Measurements from ENCODE around the gene MAST4. TPM values are rescaled to one million over a fixed set of nuclear protein-coding genes. Genes with fewer than 3 reads are reported as not detected.

Gene MAST4
- total RNA-seq, 1 donor from 2014 or later, result 20.9 TPM

DNA sequence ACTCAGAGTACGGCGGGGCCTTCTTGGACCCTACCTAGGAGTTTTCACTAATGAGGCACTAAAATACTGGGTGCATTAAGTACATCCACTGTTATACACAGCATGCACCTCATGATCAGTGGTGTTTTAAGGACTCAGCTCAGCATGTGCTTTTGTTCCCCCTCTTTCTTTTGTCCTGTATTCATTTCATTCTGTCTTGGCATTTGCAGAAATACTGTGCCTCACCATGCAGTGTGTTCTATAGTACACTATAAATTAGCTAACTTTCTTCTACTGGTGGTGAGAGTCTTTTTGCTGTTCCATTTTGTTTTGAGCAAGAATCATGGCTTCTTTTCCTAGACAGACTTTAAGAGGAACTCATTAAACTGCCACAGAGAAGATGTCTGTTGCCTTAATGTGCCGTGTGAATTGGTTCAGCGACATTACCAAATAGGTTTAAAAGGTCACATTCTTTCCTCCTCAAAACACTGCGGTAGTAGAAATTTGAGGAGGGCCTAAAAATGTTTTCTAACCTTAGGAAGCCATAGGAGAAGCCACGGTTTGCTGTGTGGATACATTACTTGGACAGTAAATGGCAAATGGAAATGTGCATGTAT is 276.6 kb downstream of the MAST4 start:
- no peak for DNase-seq (ENCODE audit: low spot score)

DNA sequence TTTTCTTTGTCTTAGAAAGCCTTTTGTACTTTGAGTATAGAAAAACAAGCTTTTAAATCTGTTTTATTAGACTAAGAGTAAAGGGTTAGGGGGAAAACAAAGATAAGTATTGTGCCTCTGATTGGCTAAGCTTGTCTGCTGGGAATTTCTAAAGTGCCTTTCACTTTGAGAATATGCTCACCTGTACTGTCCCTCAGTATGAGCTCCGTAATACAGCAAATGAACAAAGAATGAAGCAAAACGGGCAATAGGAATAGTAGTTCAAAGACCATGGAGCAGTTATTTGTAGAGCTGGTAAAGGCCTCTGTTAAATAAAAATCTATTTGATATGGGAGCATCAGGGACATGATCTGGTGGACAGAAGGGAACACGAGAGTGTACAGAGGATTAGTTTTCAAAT is 277.8 kb downstream of the MAST4 start:
- DNase-seq (ENCODE audit: low spot score), result no peak

DNA sequence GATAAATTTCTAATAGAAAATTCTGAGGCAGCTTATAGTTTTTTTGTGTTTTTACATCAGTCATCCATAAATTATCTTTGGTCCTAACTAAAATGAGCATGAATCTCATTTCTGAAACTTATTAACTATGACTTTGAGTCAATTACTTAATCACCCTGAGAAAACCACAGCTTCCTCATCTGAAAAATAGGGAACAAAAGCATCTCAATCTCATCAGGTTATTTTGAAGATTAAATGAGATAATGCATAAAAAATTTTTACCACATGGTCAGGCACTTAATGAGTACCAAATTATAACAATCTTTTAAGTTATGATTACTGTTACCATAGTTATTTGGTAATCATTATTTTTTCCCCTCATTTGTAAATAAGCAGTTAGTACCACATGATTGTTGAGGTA is 279.1 kb downstream of the MAST4 start:
- DNase-seq (ENCODE audit: low spot score), result no peak

GRCh38 chr5:66876266-66876807 is 280.1 kb downstream of the MAST4 start:
- no peak for DNase-seq (ENCODE audit: low spot score)

- peak; percentile 63 for DNase-seq (ENCODE audit: low spot score)
Measured at GRCh38 chr5:66877843-66878242, 281.6 kb downstream of the MAST4 start.

- DNase-seq (ENCODE audit: low spot score), result no peak
Measured at GRCh38 chr5:66880401-66880800, 284.2 kb downstream of the MAST4 start.

DNA sequence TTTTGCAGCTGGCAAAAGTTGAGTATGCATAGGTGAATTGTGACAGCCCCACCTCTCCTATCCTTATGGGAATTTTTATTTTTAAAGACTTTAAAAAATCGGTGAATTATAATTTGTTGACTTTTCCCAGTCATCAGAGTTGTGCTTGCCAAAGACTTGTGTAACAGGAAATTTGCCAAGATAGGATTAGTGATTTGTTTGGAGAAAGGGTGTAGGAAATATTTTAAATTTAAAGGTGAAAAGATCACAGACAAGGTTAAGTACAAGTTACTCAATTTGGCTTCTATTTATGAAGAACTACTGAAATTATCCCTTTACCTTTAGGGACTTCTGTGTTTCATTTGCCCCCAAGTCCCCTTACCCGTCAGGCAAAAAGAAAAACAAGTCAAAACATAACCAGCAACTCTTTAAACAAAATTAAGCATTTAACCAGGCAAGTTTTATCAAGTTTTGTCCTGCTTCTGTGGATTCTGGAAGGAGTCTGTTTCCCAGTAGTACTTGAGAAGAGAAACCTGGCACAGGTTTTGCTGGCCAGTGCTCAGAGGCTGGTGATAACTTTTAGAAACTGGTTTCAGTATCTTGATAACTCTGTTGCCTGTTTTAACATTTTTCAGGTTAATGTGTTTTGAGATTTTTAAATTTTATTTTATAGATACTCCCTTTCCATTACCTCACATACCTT is 285.4 kb downstream of the MAST4 start:
- peak; percentile 41 for DNase-seq (ENCODE audit: low spot score)

- no peak for DNase-seq (ENCODE audit: low spot score)
Measured at GRCh38 chr5:66882606-66883227, 286.5 kb downstream of the MAST4 start.

GRCh38 chr5:66884564-66885243 is 288.5 kb downstream of the MAST4 start:
- no peak for DNase-seq (ENCODE audit: low spot score)

DNA sequence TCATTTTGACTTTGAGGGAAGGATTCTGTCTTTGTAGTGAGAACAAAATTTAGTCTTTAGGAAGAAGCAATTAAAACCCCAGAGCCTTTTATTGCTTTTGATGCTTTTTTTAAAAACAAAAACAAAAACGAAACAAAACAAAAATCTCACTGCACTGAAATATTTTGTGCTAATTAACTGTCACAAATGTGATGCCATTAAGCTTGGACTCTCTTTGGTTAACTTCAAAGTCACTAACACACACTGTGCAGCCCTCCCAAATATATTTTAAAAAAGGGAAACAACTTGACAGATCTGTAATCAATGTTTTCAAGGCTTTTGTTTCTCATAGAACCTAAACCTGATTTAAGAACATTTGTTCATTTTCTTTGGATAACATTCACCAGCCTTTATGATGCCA is 290.7 kb downstream of the MAST4 start:
- no peak for DNase-seq (ENCODE audit: low spot score)

DNA sequence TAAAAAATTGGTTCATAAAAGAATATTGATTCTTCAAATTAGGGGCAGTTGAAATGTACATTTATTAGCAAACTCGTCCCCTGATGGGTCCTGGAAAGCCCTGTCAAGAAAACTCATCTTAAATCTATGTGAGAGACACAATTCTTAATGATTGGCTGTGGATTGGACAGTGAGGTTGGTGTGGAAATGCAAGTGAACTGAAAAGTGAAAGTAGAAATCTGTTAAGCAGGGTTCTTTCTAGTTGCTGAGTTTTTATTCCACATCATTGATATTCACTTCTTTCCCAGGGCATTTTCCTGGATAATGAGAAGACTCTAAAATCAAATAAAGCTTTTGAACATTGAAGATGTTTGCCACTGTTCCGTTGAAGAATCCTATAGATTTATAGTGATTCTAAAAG is 292.4 kb downstream of the MAST4 start:
- no peak for DNase-seq (ENCODE audit: low spot score)

DNA sequence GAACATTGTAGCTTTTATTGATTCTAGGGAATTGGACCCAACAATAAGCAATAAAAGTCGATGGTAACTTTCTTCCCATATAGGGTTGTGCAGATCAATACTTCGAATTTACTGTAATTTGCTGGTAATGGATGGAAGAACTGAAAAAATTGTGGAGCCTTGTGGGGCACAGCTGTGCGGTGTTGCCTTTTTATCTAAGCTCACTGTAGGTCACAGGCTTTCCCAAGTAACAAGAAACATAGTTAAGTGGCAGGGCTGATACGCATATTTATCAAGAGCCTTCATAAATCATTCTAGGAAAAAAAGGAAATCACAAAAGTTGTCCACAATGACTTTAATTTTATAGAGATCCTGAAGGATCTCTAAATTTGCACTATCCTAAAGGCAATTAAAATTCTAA is 292.9 kb downstream of the MAST4 start:
- no peak for DNase-seq (ENCODE audit: low spot score)

DNA sequence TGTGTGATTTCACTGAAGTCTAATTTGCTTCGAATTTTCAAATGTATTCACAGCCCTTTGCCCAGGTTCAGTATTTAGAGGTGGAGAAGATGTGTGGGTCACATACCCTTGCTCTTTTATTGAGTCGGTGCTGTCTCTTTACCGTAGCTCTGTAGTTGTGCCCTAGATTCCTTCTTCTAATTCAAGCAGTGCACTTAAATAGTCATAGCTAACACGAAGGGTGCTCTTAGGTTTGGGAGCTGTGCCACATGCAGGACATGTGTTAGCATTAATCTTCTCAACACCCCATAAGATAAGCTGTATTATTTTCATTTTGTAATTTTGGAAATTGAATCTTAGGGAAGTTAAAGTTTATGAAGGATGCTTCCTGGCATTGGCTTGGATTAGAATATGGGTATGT is 293.3 kb downstream of the MAST4 start:
- no peak for DNase-seq (ENCODE audit: low spot score)

GRCh38 chr5:66891184-66891925 is 295.2 kb downstream of the MAST4 start:
- no peak for DNase-seq (ENCODE audit: low spot score)

GRCh38 chr5:66892716-66893115 is 296.5 kb downstream of the MAST4 start:
- no peak for DNase-seq (ENCODE audit: low spot score)

DNA sequence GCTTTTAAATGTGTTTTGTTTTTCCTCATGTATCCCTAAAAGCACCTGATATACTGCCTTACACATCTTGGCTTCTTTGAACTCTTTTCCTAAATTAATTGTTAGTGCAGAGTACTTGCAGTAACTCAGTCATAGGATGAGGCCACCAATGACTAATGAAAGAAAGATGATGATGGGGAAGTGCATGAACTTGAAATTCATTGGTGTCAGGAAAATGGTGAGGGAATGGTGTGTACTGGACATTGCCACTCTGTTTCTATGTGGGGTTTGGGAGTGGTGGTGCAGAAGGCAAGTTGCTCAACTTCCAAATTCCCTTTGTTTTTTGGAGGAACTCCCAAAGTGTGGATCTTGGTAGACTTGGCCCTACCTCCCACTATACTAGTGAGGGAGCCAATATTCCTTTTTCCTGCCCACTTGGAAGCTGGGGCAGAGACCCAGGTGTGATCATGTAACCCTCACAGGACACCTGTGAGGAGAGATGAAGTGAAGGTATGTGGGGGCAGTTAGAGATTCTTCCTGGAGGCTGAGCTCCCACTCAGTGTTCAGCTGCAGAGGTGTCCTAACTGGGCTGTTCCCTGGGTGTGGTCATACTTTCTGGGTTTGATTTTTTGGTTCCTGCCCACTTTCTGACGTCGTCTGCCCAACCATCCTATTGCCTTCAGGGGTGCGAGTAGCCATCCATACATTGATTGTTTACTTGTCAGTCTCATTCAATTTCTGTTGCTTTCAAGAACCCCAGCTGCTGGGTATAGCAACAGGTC is 298.5 kb downstream of the MAST4 start:
- DNase-seq (ENCODE audit: low spot score), result no peak

DNA sequence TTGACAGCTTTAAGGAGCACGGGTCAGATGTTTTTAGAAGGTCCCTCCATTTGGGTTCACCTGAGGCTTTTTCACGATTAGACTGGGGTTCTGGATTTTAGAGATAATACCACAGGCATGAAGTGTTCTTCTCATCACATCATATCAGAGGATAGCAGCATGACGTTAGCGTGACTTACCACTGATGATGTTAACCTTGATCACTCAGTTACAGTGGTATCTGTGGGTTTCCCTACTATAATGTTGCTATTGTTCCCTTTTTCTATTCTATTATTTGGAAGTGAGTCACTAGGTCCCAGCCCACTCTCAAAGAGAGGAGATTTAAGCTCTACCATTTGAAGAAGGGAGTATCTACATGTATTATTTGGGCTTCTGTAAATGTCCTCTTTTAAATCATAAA is 300.0 kb downstream of the MAST4 start:
- no peak for DNase-seq (ENCODE audit: low spot score)

DNA sequence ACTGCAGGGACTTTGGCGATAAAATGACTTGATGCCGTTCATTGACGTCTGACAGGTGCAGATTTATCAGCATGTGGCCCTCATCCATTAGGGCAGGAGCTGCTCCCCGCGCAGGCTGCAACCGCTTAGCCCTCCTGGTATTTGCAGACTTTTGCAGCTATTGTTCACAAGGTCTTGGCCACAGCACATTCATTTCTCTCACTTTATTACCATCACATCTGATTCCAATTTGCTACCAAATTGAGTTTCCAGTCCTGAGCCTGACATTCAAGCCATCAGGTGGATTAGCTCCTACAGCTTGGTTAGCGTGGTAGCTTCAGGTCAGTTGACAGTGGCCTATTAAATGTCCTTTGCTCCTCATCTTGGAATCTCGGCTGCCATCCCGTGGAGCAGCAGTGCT is 301.2 kb downstream of the MAST4 start:
- DNase-seq (ENCODE audit: low spot score), result no peak

- no peak for DNase-seq (ENCODE audit: low spot score)
Measured at GRCh38 chr5:66898241-66898995, 302.2 kb downstream of the MAST4 start.

DNA sequence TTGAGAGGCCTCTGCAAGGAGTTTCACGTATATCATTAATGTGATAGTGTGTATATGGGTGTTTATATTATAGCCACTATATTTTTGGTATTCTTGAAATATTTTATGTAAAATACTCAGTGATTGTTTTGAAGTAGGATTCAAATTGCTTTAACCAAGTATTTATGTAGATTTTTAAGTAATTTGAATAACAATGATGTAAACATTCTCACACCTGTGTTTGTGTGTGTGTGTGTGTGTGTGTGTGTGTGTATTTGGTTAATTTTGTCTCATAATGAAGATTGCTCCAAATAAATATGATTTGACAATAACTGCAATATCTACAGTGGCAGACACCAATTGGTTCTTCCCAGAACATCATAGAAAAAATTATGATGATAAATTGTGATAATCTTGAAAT is 307.0 kb downstream of the MAST4 start:
- no peak for DNase-seq (ENCODE audit: low spot score)

Data from umbilical cord (tissue), 2 donors.